AG04450 (cell line): ENCODE data around the gene GABRG1. TPM values are rescaled to one million over a fixed set of nuclear protein-coding genes. Genes with fewer than 3 reads are reported as not detected.

Source experiments
- CTCF ChIA-PET: fragments of 300-600, 350-600 bp; formaldehyde crosslinking; extraction: SDS; loops from one replicate; lab custom pipeline; 2022; ENCODE audit warnings: antibody characterized with exemption, inconsistent platforms; lab: Charles Lee
- POLR2A ChIA-PET: fragments of 350-600 bp; formaldehyde crosslinking; extraction: SDS; loops from one replicate; lab custom pipeline; 2021; ENCODE audit warnings: antibody characterized with exemption, inconsistent platforms; lab: Yijun Ruan, JAX
- DNase-seq: peaks from one replicate; pipeline ENCODE4 v3.0.0-alpha.2; 2011; ENCODE audit warnings: low read depth, low spot score
- H3K27ac ChIP-seq: one replicate; pipeline ENCODE4 v1.5.1; 2012; ENCODE audit warnings: low read depth, low read length, control low read depth
- H3K27me3 ChIP-seq: one replicate; pipeline ENCODE4 v1.6.0; 2012; ENCODE audit warnings: low read length; ENCODE audit not compliant: control insufficient read depth, insufficient read depth
- H3K4me3 ChIP-seq: 2 replicates; pipeline ENCODE4 v1.5.1; 2011; ENCODE audit warnings: mild to moderate bottlenecking, low read depth, low read length, control low read depth
- H3K9me3 ChIP-seq: 2 replicates; pipeline ENCODE4 v1.5.1; 2012; ENCODE audit warnings: low read length; ENCODE audit not compliant: control insufficient read depth, insufficient read depth
- CTCF ChIP-seq: IDR thresholded peaks from 2 replicates; pipeline ENCODE4 v1.5.1; 2011; ENCODE audit warnings: low read depth, low read length, control low read depth, inconsistent platforms
- polyA plus RNA-seq: library from polyadenylated mRNA; depleted of rRNA; stranded (reverse); fragments of >200 nt; gene quantifications from 2 replicates; pipeline ENCODE4 v1.2.3, GENCODE V29; 2011

The GABRG1 gene
- polyA plus RNA-seq, 1 experiment: not detected

- POLR2A ChIA-PET: no interaction called here
- no peaks in the 10 kb centered on the region for H3K27me3 ChIP-seq
- H3K4me3 ChIP-seq: no peak overlapping the region
- no peak for TF ChIP-seq CTCF
- CTCF ChIA-PET: no interaction called here
- no peaks in the 10 kb centered on the region for H3K9me3 ChIP-seq
- no peak for DNase-seq
- no peak overlapping the region for H3K27ac ChIP-seq
Observed at GRCh38 chr4:46081248-46081647, 42.6 kb downstream of the GABRG1 start.

GRCh38 chr4:46073778-46074177, 50.1 kb downstream of the GABRG1 start:
- ChIA-PET CTCF (no interaction called here), POLR2A (no interaction called here)
- no peak for TF ChIP-seq CTCF
- DNase-seq: no peak
- H3K27ac ChIP-seq: no peak overlapping the region
- no peaks in the 10 kb centered on the region for H3K27me3 ChIP-seq
- no peak overlapping the region for H3K4me3 ChIP-seq
- no peaks in the 10 kb centered on the region for H3K9me3 ChIP-seq

- POLR2A ChIA-PET: no interaction called here
- H3K27ac ChIP-seq: no peak overlapping the region
- no peak for DNase-seq
- TF ChIP-seq CTCF: no peak
- CTCF ChIA-PET: no interaction called here
- H3K27me3 ChIP-seq: no peaks in the 10 kb centered on the region
- no peak overlapping the region for H3K4me3 ChIP-seq
- no peaks in the 10 kb centered on the region for H3K9me3 ChIP-seq
Observed at GRCh38 chr4:46051392-46051791, 72.5 kb downstream of the GABRG1 start.

- TF ChIP-seq CTCF: no peak
- DNase-seq: no peak
- ChIA-PET CTCF (no interaction called here), POLR2A (no interaction called here)
- no peak overlapping the region for H3K4me3 ChIP-seq
- no peaks in the 10 kb centered on the region; the same call in none of the 2 replicates for H3K9me3 ChIP-seq
- H3K27ac ChIP-seq: no peak overlapping the region
- H3K27me3 ChIP-seq: no peaks in the 10 kb centered on the region
Observed at GRCh38 chr4:46032056-46032455, 91.8 kb downstream of the GABRG1 start.

GRCh38 chr4:46016306-46016705, 107.5 kb downstream of the GABRG1 start:
- ChIA-PET CTCF (no interaction called here), POLR2A (no interaction called here)
- Histone ChIP-seq H3K27ac (no peak overlapping the region), H3K4me3 (no peak overlapping the region), H3K27me3 (no peaks in the 10 kb centered on the region), H3K9me3 (peaks cover 6% of the 10 kb centered on the region; the same call in 1 of the 2 replicates)
- no peak for TF ChIP-seq CTCF
- DNase-seq: no peak
